NB4 (cell line): Measurements from ENCODE around the gene NDUFA3.

Experiments
- DNase-seq: peaks from one replicate; pipeline ENCODE4 v3.0.0; 2010; ENCODE audit warnings: low read depth
- H3K4me3 ChIP-seq: one replicate; pipeline ENCODE4 v1.5.1; 2011; ENCODE audit warnings: mild to moderate bottlenecking, low read depth, low read length, moderate library complexity
- CTCF ChIP-seq: IDR thresholded peaks from one replicate; pipeline ENCODE4 v1.5.1; 2012; ENCODE audit warnings: low read depth, low read length
- MAX ChIP-seq: IDR thresholded peaks from 2 replicates; pipeline ENCODE4 v1.6.1; 2011; ENCODE audit warnings: low read depth, low read length
- MYC ChIP-seq: IDR thresholded peaks from 2 replicates; pipeline ENCODE4 v1.6.1; 2011; ENCODE audit warnings: low read depth, low read length
- POLR2A ChIP-seq: IDR thresholded peaks from 2 replicates; pipeline ENCODE4 v1.6.1; 2011; ENCODE audit warnings: mild to moderate bottlenecking; ENCODE audit not compliant: insufficient read length; ENCODE audit errors: extremely low read depth

NDUFA3 gene

GRCh38 chr19:54074851-54075250, 27.8 kb upstream of the NDUFA3 start:
- no peak overlapping the region for H3K4me3 ChIP-seq
- TF ChIP-seq MYC (no peak), CTCF (no peak), MAX (no peak), POLR2A (no peak)
- no peak for DNase-seq

- DNase-seq = peak; percentile 74
- H3K4me3 ChIP-seq = no peak overlapping the region
- TF ChIP-seq POLR2A (no peak), CTCF (no peak), MAX (no peak), MYC (no peak)
Measured at GRCh38 chr19:54077334-54077733, 25.3 kb upstream of the NDUFA3 start.

GRCh38 chr19:54081032-54081431, 21.6 kb upstream of the NDUFA3 start, which contains the start of gene TARM1:
Gene TARM1 (minus strand): TSS chr19:54081365. CDS start chr19:54081340, 25 bp downstream.
- TF ChIP-seq CTCF (no peak), MAX (no peak), POLR2A (no peak), MYC (no peak)
- no peak within 1 kb of the TSS for H3K4me3 ChIP-seq

GRCh38 chr19:54084410-54084809, 18.2 kb upstream of the NDUFA3 start:
- H3K4me3 ChIP-seq = no peak overlapping the region
- TF ChIP-seq POLR2A = no peak
- no peak for TF ChIP-seq MAX
- TF ChIP-seq CTCF = no peak
- TF ChIP-seq MYC = no peak
- no peak for DNase-seq

More at GRCh38 chr19:54081032-54081431, 21.6 kb upstream of the NDUFA3 start, which contains the start of gene TARM1:
- DNase-seq = no peak

- TF ChIP-seq POLR2A (no peak), MAX (no peak), CTCF (no peak), MYC (no peak)
- DNase-seq = peak; percentile 47
- H3K4me3 ChIP-seq = no peak overlapping the region
Measured at GRCh38 chr19:54094426-54095000, 8.1 kb upstream of the NDUFA3 start.
